Medulla oblongata (tissue), 1 donor: ENCODE data around the gene ADGRA1.
A peak's percentile ranks its signal among the peaks of the same experiment; 100 is the strongest.
"Not testable (repeated sequence)": the region's sequence is repeated elsewhere in the genome, so short reads cannot be mapped to it uniquely, and the experiment has no call there.

Experiments used
- DNase-seq: peaks from one replicate; pipeline ENCODE4 v3.0.0-alpha.2; 2015; ENCODE audit errors: extremely low spot score

ADGRA1 gene

DNA sequence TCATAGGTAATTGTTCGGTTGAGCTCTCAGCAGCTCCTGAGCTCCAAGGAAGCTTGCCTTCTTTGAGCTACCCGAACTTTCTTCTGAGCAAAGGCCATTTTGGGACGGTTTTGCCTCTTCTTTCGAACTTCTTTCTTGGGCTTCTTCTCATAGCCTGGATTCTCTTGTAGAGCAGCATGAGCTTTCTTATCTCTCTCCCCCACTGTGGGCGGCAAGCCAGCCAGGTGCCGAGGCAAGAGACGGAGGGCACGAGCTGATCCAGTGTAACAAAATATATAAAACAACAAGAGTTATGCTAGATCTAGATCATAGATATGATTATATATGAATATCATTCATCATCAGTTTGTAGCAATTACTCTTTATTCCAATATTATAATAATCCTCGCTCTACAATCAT lies 55.8 kb downstream of the ADGRA1 start:
- no peak for DNase-seq

DNA sequence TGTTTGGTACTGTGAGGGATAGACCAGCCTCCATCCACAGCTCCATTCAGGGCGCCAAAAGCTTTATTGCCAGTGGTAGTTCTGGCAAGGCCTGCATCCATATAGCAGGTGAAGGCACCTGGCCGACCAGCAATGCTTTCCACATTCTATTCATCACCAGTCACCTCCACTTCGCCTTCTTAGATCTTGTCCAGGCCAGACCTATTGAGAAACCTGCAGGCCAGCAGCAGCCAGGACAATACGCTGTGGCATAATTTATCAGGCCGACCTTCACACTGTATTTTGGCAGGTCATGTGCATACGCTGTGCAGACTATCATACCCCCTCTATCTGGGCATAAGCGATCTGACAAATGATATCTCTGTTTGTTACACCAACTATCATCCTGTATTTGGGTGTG lies 57.0 kb downstream of the ADGRA1 start:
- no peak for DNase-seq

DNA sequence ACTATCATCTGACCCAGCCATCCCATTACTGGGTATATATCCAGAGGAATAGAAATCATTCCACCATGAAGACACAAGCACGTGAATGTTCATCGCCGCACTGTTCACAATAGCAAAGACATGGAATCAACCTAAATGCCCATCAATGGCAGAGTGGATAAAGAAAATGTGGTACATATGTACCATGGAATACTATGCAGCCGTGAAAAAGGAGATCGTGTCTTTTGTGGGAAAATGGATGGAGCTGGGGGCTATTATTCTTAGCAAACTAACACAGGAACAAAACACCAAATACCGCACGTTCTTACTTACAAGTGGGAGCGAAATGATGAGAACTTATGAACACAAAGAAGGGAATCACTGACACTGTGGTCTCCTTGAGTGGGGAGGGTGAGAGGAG lies 62.5 kb downstream of the ADGRA1 start:
- DNase-seq: no peak

DNA sequence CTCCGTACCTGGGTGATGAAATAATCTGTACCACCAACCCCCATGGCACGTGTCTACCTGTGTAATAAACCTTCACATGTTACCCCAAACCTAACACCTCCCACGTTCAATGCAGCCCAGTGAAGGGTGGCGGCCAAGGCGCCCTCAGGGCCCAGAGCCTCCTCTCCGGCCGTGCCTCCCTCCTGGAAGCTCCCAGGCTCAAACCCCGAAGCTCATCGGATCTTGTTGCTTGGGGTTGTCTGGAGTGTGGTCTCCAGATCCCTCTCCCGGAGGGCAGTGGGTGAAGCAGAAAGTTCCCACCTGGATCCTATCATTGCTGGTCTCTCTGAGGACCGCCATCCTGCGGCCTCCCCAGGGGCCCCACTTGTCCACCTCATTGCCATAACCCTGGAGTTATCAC lies 62.9 kb downstream of the ADGRA1 start:
- DNase-seq: no peak

DNA sequence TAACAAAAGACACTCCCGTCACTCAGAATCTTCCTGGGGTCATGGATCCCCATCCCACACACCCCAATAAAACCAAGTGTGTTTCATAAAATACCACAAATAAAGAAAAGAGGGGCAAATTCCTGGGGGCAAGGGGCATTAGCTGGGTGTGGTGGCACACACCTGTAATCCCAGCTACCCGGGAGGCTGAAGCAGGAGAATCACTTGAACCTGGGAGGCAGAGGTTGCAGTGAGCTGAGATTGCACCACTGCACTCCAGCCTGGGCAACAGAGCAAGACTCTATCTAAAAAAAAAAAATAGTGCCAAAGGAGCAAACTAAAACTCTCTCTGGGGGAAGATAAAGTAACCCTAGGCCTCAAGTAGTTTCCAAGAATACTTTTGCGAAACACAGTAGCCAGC lies 63.3 kb downstream of the ADGRA1 start:
- not testable (repeated sequence) for DNase-seq

DNA sequence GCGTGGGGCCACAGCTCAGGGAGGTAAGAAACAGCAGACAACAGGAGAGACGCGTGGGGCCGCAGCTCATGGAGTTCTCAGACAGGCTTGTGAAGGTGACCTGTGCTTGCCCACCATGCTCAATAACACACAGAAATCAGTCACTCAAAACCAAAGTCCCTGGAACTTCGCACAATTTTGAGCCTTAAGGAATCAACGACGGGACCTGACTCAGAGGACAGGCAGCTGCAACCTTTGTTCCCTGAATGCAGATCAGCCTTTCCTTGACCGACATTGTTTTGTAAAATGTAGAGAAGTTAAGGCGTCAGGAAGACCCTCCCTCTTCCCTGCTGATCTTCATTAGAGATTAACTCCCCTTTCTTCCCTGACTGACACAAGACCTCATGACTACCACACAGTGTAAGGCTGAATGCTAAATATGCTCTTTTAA lies 63.8 kb downstream of the ADGRA1 start:
- DNase-seq: no peak

DNA sequence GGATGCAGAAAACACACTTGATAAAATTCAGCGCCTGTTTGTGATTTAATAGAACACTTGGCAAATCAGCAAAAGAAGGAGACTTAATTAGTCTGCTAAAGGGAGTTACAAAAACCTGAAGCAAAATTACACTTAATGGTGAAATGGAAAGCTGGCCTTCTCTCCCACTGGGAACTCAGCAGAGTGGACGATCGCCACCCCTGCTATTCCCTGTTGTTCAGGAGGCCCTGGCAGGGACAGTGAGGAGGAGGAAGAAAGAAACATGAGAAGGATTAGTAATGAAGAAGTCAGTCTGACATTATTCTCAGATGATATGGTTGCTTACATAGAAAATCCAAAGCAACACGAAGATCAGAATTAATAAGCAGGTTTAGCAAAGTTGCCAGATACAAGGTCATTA lies 66.7 kb downstream of the ADGRA1 start:
- no peak for DNase-seq

DNA sequence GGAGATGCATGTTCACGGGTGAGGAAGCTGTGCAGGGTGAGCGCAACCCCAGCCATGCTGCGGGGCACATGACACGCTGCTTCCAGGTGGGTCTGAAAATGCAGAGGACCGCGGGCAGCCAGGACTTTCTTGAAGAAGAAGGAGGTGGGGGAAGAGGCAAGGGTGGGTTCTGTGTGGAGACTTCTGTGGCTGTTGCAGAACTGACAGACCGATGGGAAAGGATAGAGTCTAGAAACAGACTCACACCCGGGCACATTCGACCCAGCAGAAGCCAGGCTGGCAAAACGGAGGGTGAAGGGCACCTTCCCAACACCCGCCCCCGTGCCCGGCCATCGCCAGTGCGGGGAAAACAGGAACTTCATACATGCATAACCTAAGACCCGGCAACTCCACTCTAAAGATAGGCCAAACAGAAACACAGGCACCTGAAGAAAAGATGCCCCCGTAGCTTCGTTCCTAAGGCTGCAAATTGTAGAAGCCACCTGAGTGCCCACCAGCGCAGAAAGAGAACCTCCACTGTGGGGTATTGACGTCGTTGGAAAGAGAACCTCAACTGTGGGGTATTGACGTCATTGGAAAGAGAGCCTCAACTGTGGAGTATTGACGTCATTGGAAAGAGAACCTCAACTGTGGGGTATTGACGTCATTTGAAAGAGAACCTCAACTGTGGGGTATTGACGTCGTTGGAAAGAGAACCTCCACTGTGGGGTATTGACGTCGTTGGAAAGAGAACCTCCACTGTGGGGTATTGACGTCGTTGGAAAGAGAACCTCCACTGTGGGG lies 67.5 kb downstream of the ADGRA1 start:
- DNase-seq: no peak

DNA sequence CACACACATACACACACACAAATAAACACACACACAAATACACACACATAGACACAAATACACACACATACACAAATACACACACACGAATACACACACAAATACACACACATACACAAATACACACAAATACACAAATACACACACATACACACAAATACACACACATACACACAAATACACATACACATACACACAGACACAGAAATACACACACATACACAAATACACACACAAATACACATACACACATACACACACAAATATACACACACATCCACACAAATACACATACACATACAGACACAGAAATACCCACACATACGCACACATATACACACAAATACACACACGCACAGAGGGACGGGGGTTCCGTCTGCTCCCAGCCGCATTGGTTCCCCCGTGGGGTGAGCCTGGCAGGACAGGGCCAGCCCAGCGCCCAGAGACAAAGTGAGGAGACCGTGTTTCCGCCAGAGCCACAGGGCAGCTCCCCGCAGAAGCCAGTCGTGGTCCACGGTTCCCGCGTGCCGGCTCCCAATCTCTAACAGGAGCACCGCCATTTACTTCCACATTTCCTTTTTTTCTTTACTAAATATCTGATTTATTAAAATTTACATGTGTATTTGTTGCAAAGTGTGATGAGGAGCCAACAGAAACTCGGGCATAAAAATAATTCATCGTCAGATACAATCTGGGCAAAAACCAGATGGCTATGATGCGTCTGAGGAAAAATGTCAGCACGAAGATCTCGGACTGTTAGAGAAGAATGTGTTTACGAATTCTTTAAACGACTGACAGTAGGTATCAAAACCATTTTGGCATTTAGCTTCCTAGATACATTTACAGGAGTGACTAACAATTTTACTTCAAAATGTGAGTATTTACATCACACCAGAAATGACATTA lies 69.2 kb downstream of the ADGRA1 start:
- no peak for DNase-seq

DNA sequence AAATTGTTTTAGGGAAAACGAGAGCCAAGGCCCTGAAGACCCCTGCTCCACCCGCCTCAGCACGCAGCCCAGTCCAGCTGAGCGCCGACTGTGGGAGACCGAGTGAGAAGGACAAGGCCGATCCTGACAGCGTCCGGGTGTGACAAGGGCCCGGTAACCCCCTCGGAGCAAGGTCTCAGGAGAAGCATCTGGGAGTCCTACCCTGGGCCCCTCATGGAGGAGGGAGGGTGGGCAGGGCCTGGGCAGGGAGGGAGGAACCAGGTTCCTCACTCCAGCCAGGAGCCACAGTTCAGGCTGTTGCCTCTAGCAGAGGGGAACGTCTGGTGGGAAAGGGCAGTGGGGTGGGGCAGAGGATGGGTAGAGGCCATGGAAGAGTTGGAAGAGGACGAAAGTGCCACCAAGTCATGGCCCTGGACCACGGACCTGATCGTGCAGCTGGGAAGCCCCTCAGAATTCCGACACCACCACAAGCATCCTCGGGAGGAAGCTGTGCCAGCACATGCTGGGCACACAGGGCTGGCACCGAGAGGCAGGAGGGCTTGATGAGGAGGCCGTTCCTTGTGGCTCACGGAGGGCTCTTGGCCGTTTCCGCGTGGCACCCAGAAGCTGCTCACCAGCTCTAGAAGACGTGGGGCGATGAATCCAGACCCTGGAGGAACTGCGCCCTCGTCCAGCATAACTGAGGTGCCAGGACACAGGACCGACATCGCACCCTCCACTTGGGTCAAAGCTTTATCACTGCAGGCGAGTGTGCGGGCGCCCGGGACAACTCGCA lies 70.1 kb downstream of the ADGRA1 start:
- no peak for DNase-seq

DNA sequence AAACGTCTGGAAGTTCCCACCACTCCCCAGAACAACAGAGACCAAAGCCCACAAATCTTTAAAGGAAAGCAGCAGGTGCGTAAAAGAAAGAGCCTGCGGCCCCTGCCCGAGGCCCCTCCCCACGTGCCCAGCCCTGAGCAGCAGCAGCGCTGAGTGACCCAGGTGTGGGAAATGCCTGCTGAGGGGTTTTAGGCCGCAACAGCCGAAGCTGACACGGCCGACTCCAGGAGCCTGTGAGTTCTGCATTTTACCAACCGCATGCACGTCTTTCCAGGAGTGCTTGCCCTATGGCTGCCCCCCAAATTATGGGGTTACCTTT lies 70.7 kb downstream of the ADGRA1 start:
- no peak for DNase-seq

DNA sequence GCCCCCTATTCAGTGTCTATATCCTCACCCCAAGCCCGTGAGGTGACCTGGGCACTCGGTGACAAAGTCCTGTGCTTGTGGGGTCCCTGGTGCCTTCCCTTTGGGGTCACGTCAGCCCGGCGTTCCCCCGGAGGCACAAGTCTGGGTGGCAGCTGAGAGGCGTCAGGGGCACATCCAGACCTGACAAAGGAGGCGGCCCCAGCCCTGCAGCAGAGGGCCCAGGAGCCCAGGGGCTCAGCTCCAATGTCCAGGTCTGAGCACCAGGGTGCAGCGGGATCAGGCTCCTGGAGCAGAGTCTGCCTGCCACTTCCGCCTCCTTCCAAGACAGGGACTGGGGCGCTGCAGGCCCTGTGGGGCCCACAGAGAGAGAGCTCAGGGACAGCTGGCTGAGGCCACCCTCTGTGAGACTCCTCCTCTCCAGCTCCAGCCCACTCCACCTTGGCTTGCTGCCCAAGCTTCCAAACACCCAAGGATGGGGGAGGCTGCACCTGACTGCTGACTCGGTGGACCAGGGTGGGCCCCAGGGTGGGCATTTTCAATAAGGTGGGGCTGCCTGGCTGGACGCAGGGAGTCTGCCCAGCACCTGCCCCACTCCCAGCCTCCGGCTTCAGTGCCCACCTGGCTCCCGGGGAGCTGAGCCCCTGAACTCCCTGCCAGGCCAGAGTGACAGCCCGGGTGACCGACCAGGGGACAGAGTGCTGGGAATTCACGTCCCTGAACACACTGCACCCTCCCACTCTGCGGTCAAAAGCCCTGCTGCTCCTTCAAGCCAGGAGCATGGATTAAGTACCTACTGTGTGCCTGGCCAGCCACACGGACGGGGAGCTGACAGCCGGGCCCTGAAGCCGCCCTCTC lies 71.3 kb downstream of the ADGRA1 start:
- DNase-seq: no peak

DNA sequence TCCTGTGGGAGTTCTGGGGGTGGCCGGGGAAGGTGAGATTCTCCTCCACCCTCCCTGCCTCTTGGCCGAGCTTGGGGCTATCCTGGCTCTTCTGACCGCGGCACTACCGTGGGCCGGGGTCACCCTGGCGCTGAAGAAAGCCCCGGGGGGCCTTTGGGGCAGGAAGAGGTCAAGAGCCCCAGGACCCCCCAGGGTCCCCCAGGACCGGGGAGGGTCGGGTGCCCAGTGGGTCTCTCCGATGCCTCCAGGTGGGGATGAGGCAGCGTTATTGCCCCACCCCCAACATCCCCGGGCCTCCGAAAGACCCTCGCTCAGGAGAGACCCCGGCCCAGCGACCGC lies 71.9 kb downstream of the ADGRA1 start:
- no peak for DNase-seq

DNA sequence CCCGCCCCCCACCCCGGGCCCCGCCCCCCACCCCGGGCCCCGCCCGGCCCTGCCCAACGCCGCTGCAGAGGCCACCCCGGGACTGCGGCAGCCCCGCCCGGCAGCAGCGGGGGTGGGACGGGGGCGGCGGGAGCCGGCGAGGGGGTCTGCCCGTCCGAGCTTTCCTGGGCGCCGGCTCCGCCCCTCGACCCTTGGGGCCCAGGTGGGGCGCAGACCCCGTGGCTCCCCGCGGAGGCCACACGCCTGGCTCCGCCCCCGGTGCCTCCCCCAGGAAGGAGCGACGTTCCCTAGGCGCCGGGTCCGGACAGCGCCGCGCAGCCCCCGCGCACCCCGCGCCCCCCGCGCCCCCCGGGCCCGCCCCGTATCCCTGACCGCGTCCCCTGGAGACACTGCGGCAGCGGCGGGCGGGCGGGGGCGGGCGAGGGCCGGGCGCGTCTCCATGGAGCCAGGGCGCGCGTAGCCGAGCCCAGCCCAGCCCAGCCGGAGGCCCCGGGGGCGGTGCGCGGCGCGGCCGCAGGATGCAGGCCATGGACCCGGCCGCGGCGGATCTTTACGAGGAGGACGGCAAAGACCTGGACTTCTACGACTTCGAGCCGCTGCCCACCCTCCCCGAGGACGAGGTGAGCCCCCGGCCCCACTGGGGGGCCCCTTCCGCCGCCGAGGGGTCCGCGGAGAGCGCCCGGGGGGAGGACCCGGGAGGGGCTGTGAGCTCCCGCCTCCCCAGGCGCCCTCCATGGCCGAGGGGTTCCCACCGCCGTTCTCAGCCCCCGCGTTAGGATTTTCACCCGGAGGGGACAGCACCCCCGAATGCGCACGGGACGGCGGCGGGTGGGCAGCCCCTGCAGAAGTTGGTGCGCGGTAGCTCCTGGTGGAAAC lies 72.5 kb downstream of the ADGRA1 start, which contains the start of gene KNDC1:
Gene KNDC1 (plus strand): TSS at position 270 of the 876 bp plus-strand sequence. CDS start 249 bp downstream, at position 519.
- no peak for DNase-seq

DNA sequence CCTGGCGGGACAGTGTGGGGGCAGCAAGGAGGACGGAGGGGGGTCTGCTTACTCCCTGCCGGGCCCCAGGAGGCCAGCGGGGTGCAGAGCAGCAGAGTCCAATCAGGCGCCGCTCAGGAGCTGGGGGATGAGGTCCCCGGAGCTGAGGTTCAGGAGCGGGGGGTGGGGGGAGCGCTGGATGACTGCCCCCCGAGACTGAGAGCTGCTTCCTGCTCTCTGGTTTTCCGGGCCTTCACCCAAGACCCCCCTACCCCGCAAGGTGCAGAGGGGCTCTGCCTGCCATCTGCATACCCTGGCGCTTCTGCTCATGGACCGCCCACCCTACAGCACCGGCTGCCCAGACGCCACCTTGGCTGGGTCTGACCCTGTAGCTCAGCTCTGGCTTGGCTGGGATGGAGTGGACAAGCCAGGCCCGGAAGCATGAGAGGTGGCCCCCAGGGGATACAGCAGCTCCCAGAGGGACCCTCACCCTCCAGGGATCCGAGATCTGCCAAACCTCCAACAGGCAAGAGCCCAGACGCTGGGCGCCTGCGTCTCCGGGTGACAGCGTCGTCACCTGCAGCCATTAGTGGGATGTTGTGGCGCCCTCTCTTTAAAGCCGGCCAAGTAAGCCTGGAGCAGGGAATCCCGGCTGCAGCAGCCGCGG lies 73.2 kb downstream of the ADGRA1 start:
- no peak for DNase-seq

DNA sequence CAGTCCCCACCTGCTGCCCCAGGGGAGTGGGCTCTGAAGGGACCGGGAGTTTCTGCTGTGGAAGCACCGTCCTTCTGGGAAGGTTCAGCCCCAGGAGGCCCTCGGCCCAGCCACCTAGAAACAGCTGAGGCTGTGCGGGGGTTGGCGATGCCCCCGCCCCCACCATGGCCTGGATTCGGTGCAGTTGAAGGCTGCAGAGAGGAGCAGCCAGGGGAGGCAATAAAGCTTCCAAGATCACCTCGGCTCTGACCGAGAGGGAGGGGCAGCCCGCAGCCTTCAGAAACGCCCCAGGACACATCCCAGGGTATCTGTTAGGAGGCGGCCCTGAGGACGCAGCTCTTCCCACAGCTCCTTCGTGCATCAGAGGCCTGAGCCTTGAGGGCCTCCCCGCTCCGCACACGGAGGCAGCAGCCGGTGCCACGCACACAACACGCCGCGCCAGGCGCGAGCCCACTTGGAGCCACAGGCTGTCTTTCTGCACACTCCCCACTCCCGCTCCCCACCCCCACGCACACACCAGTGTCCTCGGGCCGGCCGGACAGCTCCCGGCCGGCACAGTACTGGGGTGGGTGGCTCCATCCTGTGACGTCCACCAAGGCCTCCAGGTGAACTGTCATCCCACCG lies 73.9 kb downstream of the ADGRA1 start:
- DNase-seq: no peak

DNA sequence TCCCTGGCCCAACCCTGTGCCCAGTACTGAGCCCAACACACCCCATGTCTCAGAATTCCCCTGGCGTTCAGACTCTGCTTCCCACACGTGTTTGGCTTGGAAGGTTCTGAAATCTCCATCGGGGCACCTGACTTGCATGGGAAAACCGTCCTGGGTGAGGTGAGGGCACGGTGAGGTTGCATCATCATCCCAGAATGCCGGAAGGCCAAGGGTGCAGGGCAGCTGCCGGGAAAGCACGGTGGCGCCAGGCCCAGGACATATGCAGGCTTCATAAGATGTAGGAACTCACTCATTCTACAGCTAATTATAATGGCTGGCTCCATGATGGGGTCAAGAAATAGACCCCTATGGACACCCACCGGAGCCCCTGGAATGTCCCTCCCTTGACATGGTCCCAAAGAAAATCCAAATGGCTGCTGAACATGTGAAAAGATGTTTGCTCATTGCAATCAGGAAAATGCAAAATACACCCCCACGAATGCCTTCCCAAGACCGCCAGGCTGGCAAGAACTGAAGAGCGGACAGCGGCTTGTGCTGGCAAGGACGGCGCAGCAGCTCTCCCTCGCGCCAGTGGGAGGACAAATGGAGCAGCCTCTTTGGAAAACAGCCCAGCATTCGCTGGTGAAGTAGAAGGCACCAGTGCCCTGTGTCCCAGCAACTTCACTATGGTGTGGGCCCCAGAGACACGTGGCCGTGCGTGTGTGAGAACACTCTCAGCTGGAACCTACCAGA lies 74.6 kb downstream of the ADGRA1 start:
- DNase-seq: peak; percentile 87
